ELR (cell line): Measurements from ENCODE around the gene PLEKHG3.

ENCODE experiments used
- DNase-seq: peaks from one replicate; pipeline ENCODE4 v3.0.0-alpha.2; 2015; ENCODE audit warnings: low read depth

The PLEKHG3 gene

GRCh38 chr14:64746298-64747250 lies 42.4 kb downstream of the PLEKHG3 start:
- DNase-seq, result no peak

GRCh38 chr14:64747327-64747726 lies 43.1 kb downstream of the PLEKHG3 start:
- DNase-seq, result no peak

GRCh38 chr14:64748521-64748920 lies 44.3 kb downstream of the PLEKHG3 start:
- no peak for DNase-seq

GRCh38 chr14:64748995-64749714 lies 44.9 kb downstream of the PLEKHG3 start:
- DNase-seq, result no peak

- DNase-seq, result no peak
Observed at GRCh38 chr14:64752909-64753308, 48.7 kb downstream of the PLEKHG3 start.

- DNase-seq, result no peak
Observed at GRCh38 chr14:64753374-64753773, 49.1 kb downstream of the PLEKHG3 start.

- no peak for DNase-seq
Observed at GRCh38 chr14:64753999-64754398, 49.8 kb downstream of the PLEKHG3 start.

- DNase-seq, result no peak
Observed at GRCh38 chr14:64754685-64755084, 50.5 kb downstream of the PLEKHG3 start.

- DNase-seq, result peak; percentile 56
Observed at GRCh38 chr14:64755781-64756221, 51.6 kb downstream of the PLEKHG3 start.

- DNase-seq, result no peak
Observed at GRCh38 chr14:64756712-64757111, 52.5 kb downstream of the PLEKHG3 start.

- no peak for DNase-seq
Observed at GRCh38 chr14:64757601-64758000, 53.4 kb downstream of the PLEKHG3 start.

- peak; percentile 19 for DNase-seq
Observed at GRCh38 chr14:64758025-64758521, 53.8 kb downstream of the PLEKHG3 start.

- peak; percentile 90 for DNase-seq
Observed at GRCh38 chr14:64758691-64759554, 54.7 kb downstream of the PLEKHG3 start.

GRCh38 chr14:64759555-64759938 lies 55.3 kb downstream of the PLEKHG3 start:
- DNase-seq, result no peak

- DNase-seq, result peak; percentile 68
Observed at GRCh38 chr14:64760146-64760755, 56.0 kb downstream of the PLEKHG3 start.

GRCh38 chr14:64760916-64761315 lies 56.7 kb downstream of the PLEKHG3 start:
- DNase-seq, result no peak

- DNase-seq, result peak; percentile 43
Observed at GRCh38 chr14:64761441-64762043, 57.3 kb downstream of the PLEKHG3 start.

GRCh38 chr14:64762044-64763034 lies 58.1 kb downstream of the PLEKHG3 start:
- DNase-seq, result peak; percentile 76

- DNase-seq, result no peak
Observed at GRCh38 chr14:64763085-64763782, 59.0 kb downstream of the PLEKHG3 start.
